K562 (cell line): ENCODE results near the gene RAB31. TPM values are rescaled to one million over a fixed set of nuclear protein-coding genes. Genes with fewer than 3 reads are reported as not detected.
A peak's percentile ranks its signal among the peaks of the same experiment; 100 is the strongest.

Experiments used
- ARNT ChIP-seq, 2 experiments: fragments of 450-650 bp; IDR thresholded peaks; 2 replicates each; pipeline ENCODE4 v1.6.1; 2016; ENCODE audit warnings: mild to moderate bottlenecking in 1 of 2
- CBX1 ChIP-seq: sonication (generic); IDR thresholded peaks from 2 replicates; pipeline ENCODE4 v1.6.1; 2016; ENCODE audit warnings: antibody characterized with exemption, low read depth, mild to moderate bottlenecking
- CBX5 ChIP-seq: IDR thresholded peaks from 2 replicates; pipeline ENCODE4 v1.6.1; 2014; ENCODE audit warnings: low read depth, borderline replicate concordance
- FOXA3 ChIP-seq, 2 experiments: fragments of 450-650 bp in 1 of 2; sonication (generic) in 1 of 2; formaldehyde crosslinking; IDR thresholded peaks in 1 of 2; conservative IDR thresholded peaks in 1 of 2; 2 replicates each; pipeline versions ENCODE4 v1.4.0 to v1.8.0; 2020 to 2022; ENCODE audit warnings: mild to moderate bottlenecking in 2 of 2, missing genetic modification reagents in 1 of 2
- HNRNPLL ChIP-seq: fragments of 200-400 bp; formaldehyde crosslinking; IDR thresholded peaks from 2 replicates; pipeline ENCODE4 v1.6.1; 2017; ENCODE audit warnings: low read length, low read depth, mild to moderate bottlenecking; ENCODE audit not compliant: poor library complexity, severe bottlenecking
- PBX2 ChIP-seq, 2 experiments: IDR thresholded peaks in 1 of 2; conservative IDR thresholded peaks in 1 of 2; 2 replicates each; pipeline ENCODE4 v1.6.1; 2016; ENCODE audit warnings: low read depth in 2 of 2, mild to moderate bottlenecking in 1 of 2, missing compliant biosample characterization in 1 of 2, missing genetic modification characterization in 1 of 2, moderate library complexity in 1 of 2
- TRIM28 ChIP-seq: fragments of 450-650 bp; IDR thresholded peaks from 2 replicates; pipeline ENCODE4 v1.6.1; 2017
- ZEB2 ChIP-seq: fragments of 450-650 bp; IDR thresholded peaks from 2 replicates; pipeline ENCODE4 v1.6.1; 2016
- ZNF707 ChIP-seq: fragments of 250-450 bp; sonication (Bioruptor Pico); conservative IDR thresholded peaks from 2 replicates; pipeline ENCODE4 v1.8.0; 2022; ENCODE audit warnings: inconsistent platforms, mild to moderate bottlenecking, moderate library complexity
- ZNF764 ChIP-seq: fragments of 250-450 bp; sonication (Bioruptor Pico); IDR thresholded peaks from 2 replicates; pipeline ENCODE4 v1.4.0; 2020; ENCODE audit warnings: low read depth, mild to moderate bottlenecking, moderate library complexity
- polyA plus RNA-seq, 8 experiments: library from polyadenylated mRNA; depleted of rRNA in 4 of 8; stranded (reverse) in 5 of 8; unstranded in 3 of 8; fragments of >200 nt; fragmentation: Nextera tagmentation in 2 of 8; fragmentation: Illumina TruSeq in 1 of 8; extraction: Ambion mirVana in 2 of 8; extraction: Trizol in 1 of 8; gene quantifications; 2 replicates each; pipeline versions ENCODE4 v1.2.1 to v1.2.3, GENCODE V29; 2011 to 2014; ENCODE audit warnings: inconsistent platforms in 1 of 8, missing spikeins in 1 of 8
- total RNA-seq, 7 experiments: library from RNA; depleted of rRNA in 6 of 7; stranded (reverse); fragments of >200 nt in 6 of 7; fragmentation: Illumina TruSeq in 2 of 7; extraction: Trizol in 2 of 7; gene quantifications; 2 replicates each; pipeline versions ENCODE4 v1.2.1 to v1.2.3, GENCODE V29; 2011 to 2021; ENCODE audit warnings: low replicate concordance in 1 of 7
- TF ChIP-seq, protein P1 (sequence below), 2 experiments: fragments of 450-650 bp in 1 of 2; IDR thresholded peaks; 2 replicates each; pipeline ENCODE4 v1.6.1; 2011 to 2017; ENCODE audit warnings: low read depth in 2 of 2, antibody characterized with exemption in 1 of 2, borderline replicate concordance in 1 of 2, low read length in 1 of 2, mild to moderate bottlenecking in 1 of 2, mixed read lengths in 1 of 2; ENCODE audit not compliant: control insufficient read depth in 1 of 2
- TF ChIP-seq, protein P2 (sequence below): sonication (generic); formaldehyde crosslinking; IDR thresholded peaks from 2 replicates; pipeline ENCODE4 v1.8.0; 2022; ENCODE audit warnings: missing genetic modification reagents, mild to moderate bottlenecking, moderate library complexity, borderline replicate concordance
- TF ChIP-seq, protein P3 (sequence below): IDR thresholded peaks from 2 replicates; pipeline ENCODE4 v1.6.1; 2016; ENCODE audit warnings: missing genetic modification characterization, missing compliant biosample characterization
- TF ChIP-seq, protein P4 (sequence below): fragments of 450-650 bp; IDR thresholded peaks from 2 replicates; pipeline ENCODE4 v1.6.1; 2016; ENCODE audit warnings: mild to moderate bottlenecking

The RAB31 gene
- total and polyA plus RNA-seq, 9 of the 15 experiments (the other 6 are each of a cell fraction or from before 2014, with no cell fraction given): 20.7 to 70.4 (median 41.3) TPM

- TF ChIP-seq, protein P1, sequence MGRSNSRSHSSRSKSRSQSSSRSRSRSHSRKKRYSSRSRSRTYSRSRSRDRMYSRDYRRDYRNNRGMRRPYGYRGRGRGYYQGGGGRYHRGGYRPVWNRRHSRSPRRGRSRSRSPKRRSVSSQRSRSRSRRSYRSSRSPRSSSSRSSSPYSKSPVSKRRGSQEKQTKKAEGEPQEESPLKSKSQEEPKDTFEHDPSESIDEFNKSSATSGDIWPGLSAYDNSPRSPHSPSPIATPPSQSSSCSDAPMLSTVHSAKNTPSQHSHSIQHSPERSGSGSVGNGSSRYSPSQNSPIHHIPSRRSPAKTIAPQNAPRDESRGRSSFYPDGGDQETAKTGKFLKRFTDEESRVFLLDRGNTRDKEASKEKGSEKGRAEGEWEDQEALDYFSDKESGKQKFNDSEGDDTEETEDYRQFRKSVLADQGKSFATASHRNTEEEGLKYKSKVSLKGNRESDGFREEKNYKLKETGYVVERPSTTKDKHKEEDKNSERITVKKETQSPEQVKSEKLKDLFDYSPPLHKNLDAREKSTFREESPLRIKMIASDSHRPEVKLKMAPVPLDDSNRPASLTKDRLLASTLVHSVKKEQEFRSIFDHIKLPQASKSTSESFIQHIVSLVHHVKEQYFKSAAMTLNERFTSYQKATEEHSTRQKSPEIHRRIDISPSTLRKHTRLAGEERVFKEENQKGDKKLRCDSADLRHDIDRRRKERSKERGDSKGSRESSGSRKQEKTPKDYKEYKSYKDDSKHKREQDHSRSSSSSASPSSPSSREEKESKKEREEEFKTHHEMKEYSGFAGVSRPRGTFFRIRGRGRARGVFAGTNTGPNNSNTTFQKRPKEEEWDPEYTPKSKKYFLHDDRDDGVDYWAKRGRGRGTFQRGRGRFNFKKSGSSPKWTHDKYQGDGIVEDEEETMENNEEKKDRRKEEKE (IDR thresholded peaks at IDR 0.05; ENCODE audit: borderline replicate concordance in 1 of 2, control insufficient read depth in 1 of 2, low read depth in 2 of 2, low read length in 1 of 2): no peak
- peak; percentile 38; the same call in 1 of the 2 replicates for TF ChIP-seq CBX5
- TF ChIP-seq ZNF764 (CRISPR knock-in tag): no peak
- TF ChIP-seq ZNF707 (CRISPR knock-in tag): peak; percentile 100
- TF ChIP-seq, protein P2, sequence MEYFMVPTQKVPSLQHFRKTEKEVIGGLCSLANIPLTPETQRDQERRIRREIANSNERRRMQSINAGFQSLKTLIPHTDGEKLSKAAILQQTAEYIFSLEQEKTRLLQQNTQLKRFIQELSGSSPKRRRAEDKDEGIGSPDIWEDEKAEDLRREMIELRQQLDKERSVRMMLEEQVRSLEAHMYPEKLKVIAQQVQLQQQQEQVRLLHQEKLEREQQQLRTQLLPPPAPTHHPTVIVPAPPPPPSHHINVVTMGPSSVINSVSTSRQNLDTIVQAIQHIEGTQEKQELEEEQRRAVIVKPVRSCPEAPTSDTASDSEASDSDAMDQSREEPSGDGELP: no peak
- TF ChIP-seq, protein P3, sequence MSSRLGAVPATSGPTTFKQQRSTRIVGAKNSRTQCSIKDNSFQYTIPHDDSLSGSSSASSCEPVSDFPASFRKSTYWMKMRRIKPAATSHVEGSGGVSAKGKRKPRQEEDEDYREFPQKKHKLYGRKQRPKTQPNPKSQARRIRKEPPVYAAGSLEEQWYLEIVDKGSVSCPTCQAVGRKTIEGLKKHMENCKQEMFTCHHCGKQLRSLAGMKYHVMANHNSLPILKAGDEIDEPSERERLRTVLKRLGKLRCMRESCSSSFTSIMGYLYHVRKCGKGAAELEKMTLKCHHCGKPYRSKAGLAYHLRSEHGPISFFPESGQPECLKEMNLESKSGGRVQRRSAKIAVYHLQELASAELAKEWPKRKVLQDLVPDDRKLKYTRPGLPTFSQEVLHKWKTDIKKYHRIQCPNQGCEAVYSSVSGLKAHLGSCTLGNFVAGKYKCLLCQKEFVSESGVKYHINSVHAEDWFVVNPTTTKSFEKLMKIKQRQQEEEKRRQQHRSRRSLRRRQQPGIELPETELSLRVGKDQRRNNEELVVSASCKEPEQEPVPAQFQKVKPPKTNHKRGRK (tag): 0 out of 2 replicates have a peak, but pooled peaks have one; percentile 13
- TF ChIP-seq ARNT (IDR thresholded peaks at IDR 0.05): peak in 1 of 2 experiments; percentile 64; a peak in 1 of 4 replicates
- TF ChIP-seq, protein P4, sequence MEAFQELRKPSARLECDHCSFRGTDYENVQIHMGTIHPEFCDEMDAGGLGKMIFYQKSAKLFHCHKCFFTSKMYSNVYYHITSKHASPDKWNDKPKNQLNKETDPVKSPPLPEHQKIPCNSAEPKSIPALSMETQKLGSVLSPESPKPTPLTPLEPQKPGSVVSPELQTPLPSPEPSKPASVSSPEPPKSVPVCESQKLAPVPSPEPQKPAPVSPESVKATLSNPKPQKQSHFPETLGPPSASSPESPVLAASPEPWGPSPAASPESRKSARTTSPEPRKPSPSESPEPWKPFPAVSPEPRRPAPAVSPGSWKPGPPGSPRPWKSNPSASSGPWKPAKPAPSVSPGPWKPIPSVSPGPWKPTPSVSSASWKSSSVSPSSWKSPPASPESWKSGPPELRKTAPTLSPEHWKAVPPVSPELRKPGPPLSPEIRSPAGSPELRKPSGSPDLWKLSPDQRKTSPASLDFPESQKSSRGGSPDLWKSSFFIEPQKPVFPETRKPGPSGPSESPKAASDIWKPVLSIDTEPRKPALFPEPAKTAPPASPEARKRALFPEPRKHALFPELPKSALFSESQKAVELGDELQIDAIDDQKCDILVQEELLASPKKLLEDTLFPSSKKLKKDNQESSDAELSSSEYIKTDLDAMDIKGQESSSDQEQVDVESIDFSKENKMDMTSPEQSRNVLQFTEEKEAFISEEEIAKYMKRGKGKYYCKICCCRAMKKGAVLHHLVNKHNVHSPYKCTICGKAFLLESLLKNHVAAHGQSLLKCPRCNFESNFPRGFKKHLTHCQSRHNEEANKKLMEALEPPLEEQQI: 0 out of 2 replicates have a peak, but pooled peaks have one; percentile 55
- 0 out of 2 replicates have a peak, but pooled peaks have one; percentile 31 for TF ChIP-seq CBX1
- no peak for TF ChIP-seq HNRNPLL
- TF ChIP-seq PBX2 (CRISPR knock-in tag; IDR thresholded peaks at IDR 0.05; ENCODE audit: low read depth): no peak
- no peak for TF ChIP-seq PBX2 (tag; conservative IDR thresholded peaks at IDR 0.05; ENCODE audit: low read depth)
- TF ChIP-seq FOXA3 (CRISPR knock-in tag; conservative IDR thresholded peaks at IDR 0.05 in 1 of 2, IDR thresholded peaks at IDR 0.05 in 1 of 2): no peak
- peak; percentile 30; the same call in 1 of the 2 replicates for TF ChIP-seq ZEB2
- peak; percentile 98 for TF ChIP-seq TRIM28
Measured at GRCh38 chr18:9865764-9866490, 157.8 kb downstream of the RAB31 start (continued).
